CD4-positive, CD25-positive, alpha-beta regulatory T cell (primary cell): ENCODE results near the gene CACNA1H. TPM values are rescaled to one million over a fixed set of nuclear protein-coding genes. Genes with fewer than 3 reads are reported as not detected.

ENCODE experiments used
- ATAC-seq, 2 donors: fragments of 150-1000 bp; cut with Tn5 transposase; one replicate each; pipeline ENCODE4 v1.10.0; 2021; ENCODE audit warnings: low read depth in 2 of 2, moderate number of reproducible peaks in 2 of 2, moderate library complexity in 1 of 2
- DNase-seq, 3 donors: peaks; one replicate each; pipeline versions ENCODE4 v3.0.0 to v3.0.0-alpha.2; 2012 to 2022; ENCODE audit warnings: mixed read lengths in 1 of 3
- H3K27ac ChIP-seq: one replicate; pipeline ENCODE4 v1.7.0; 2013; ENCODE audit warnings: mild to moderate bottlenecking, low read length; ENCODE audit not compliant: insufficient read depth, poor library complexity, severe bottlenecking
- H3K27me3 ChIP-seq: one replicate; pipeline ENCODE4 v1.7.0; 2013; ENCODE audit warnings: low read length; ENCODE audit not compliant: control insufficient read depth, insufficient read depth
- H3K36me3 ChIP-seq: one replicate; pipeline ENCODE4 v1.7.0; 2013; ENCODE audit warnings: mild to moderate bottlenecking, low read length, moderate library complexity; ENCODE audit not compliant: control insufficient read depth, insufficient read depth
- H3K4me1 ChIP-seq: 2 replicates; pipeline ENCODE4 v1.7.0; 2013; ENCODE audit warnings: mild to moderate bottlenecking, low read length; ENCODE audit not compliant: insufficient read depth, control insufficient read depth, poor library complexity, severe bottlenecking
- H3K4me3 ChIP-seq: one replicate; pipeline ENCODE4 v1.7.0; 2013; ENCODE audit warnings: low read depth, mild to moderate bottlenecking, low read length, moderate library complexity
- H3K9me3 ChIP-seq, 2 experiments: 1 replicate in 1 of 2; 2 replicates in 1 of 2; pipeline ENCODE4 v1.7.0; 2013; ENCODE audit warnings: low read length in 2 of 2, mild to moderate bottlenecking in 1 of 2, moderate library complexity in 1 of 2; ENCODE audit not compliant: control insufficient read depth in 2 of 2
- H3K27ac Mint-ChIP-seq, 3 donors: one replicate each; pipeline ENCODE4 v1.8.0; 2020 to 2022; ENCODE audit warnings: mild to moderate bottlenecking in 3 of 3, mixed read lengths in 3 of 3, moderate library complexity in 2 of 3
- H3K27me3 Mint-ChIP-seq: one replicate; pipeline ENCODE4 v1.8.0; 2022; ENCODE audit warnings: mild to moderate bottlenecking, mixed read lengths
- H3K36me3 Mint-ChIP-seq: one replicate; pipeline ENCODE4 v1.8.0; 2020; ENCODE audit warnings: mixed read lengths
- H3K4me1 Mint-ChIP-seq, 4 donors: one replicate each; pipeline ENCODE4 v1.8.0; 2020 to 2022; ENCODE audit warnings: mixed read lengths in 4 of 4, mild to moderate bottlenecking in 1 of 4
- H3K4me3 Mint-ChIP-seq, 4 donors: one replicate each; pipeline ENCODE4 v1.8.0; 2020 to 2022; ENCODE audit warnings: mild to moderate bottlenecking in 4 of 4, mixed read lengths in 4 of 4, moderate library complexity in 3 of 4
- H3K9me3 Mint-ChIP-seq, 7 donors: one replicate each; pipeline ENCODE4 v1.8.0; 2020 to 2022; ENCODE audit warnings: mixed read lengths in 7 of 7, mild to moderate bottlenecking in 3 of 7, moderate library complexity in 2 of 7
- polyA plus RNA-seq, 4 donors: library from polyadenylated mRNA; unstranded; fragments of 300-500 nt; fragmentation: Illumina TruSeq; gene quantifications; one replicate each; pipeline ENCODE4 v1.2.3, GENCODE V29; 2021
- total RNA-seq: library from RNA; stranded (reverse); gene quantifications from one replicate; pipeline ENCODE4 v1.2.3, GENCODE V29; 2022

The CACNA1H gene
- total and polyA plus RNA-seq, 5 donors from 2014 or later, result 0.37 to 4.2 (median 0.50) TPM; not detected in 1

DNA sequence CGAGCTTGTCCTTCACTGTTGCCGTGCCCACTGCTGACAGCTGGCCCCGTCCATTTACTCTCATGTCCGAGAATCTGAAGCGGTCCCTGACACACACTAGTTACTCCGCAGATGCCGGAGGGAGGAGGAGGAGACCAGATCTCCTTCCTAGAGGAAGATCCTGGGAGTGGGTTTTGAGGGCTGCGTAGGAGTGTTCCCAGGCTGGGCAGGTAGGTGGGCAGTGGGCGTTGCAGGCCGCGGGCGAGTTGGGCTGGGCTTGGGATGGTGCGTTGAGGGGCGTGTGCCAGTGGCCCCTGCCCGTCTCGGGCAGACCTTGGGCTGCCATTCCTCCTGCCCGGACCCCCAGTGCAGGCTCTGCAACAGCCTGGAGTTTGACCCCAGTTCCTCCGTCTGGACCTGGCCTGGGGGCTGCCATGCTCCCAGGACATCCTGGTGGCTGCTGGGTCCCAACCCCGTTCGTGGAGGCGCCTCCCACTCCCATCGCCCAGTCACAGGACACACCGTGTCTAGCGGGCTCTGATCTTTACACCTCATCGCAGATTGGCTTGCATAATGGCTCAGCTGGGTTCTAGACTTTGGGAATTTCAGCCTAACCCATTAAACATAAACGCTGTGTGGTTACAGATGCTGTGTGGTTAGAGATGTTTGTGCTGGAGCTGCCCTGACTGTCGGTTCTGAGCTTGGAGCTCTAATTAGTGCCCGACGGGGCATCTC, 22.8 kb downstream of the CACNA1H start:
- ATAC-seq, result no peak
- DNase-seq, result no peak
- no peaks in the 10 kb centered on the region for H3K4me1 Mint-ChIP-seq
- H3K4me3 Mint-ChIP-seq, result no peak overlapping the region
- no peaks in the 10 kb centered on the region for H3K36me3 Mint-ChIP-seq
- H3K27ac ChIP-seq, result no peak overlapping the region
- no peak overlapping the region for H3K4me3 ChIP-seq
- H3K9me3 Mint-ChIP-seq, result peaks cover 0 to 1% (median 0%) of the 10 kb centered on the region in 7 donors
- H3K36me3 ChIP-seq, result no peaks in the 10 kb centered on the region
- H3K27me3 ChIP-seq, result no peaks in the 10 kb centered on the region
- H3K4me1 ChIP-seq, result no peaks in the 10 kb centered on the region
- H3K27ac Mint-ChIP-seq, result no peak overlapping the region
- no peaks in the 10 kb centered on the region for H3K27me3 Mint-ChIP-seq
- no peaks in the 10 kb centered on the region for H3K9me3 ChIP-seq

DNA sequence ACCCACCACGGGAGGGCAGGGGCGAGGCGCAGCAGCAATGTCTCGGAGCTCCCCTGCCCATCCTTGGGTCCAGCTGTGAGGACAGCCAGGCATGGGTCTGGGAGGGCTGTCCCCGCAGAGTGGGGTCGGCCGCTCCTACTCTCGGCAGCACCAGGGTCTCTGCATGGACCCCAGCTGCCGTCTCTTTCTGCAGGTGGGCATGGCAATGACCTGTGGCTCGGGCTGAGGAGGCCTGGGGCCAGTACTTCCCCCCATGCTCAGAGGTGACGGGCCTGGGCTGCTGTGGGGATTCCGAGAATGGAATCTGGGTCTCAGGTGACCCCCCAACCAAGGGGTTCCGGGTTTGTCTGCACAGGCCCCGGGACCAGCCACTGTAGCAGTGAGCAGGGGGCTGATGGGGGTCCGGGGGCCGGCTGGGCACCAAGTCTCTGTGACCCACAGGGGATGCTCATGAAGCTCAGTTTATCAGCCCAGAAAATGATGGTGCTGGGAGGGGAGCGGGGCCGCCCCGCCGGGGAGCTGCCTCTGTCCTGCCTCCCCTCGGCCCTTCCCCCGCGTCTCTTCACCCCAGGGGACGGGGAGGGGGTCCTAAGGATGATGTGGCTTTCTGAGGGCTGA, 23.5 kb downstream of the CACNA1H start:
- Mint-ChIP-seq H3K4me1 (no peaks in the 10 kb centered on the region), H3K9me3 (peaks cover 0 to 1% (median 0%) of the 10 kb centered on the region in 7 donors), H3K4me3 (no peak overlapping the region), H3K27ac (no peak overlapping the region), H3K36me3 (no peaks in the 10 kb centered on the region), H3K27me3 (no peaks in the 10 kb centered on the region)
- H3K4me1 ChIP-seq, result no peaks in the 10 kb centered on the region
- no peaks in the 10 kb centered on the region for H3K9me3 ChIP-seq
- no peaks in the 10 kb centered on the region for H3K36me3 ChIP-seq
- ATAC-seq (no peak), DNase-seq (no peak)
- H3K27ac ChIP-seq, result no peak overlapping the region
- H3K4me3 ChIP-seq, result no peak overlapping the region
- no peaks in the 10 kb centered on the region for H3K27me3 ChIP-seq

DNA sequence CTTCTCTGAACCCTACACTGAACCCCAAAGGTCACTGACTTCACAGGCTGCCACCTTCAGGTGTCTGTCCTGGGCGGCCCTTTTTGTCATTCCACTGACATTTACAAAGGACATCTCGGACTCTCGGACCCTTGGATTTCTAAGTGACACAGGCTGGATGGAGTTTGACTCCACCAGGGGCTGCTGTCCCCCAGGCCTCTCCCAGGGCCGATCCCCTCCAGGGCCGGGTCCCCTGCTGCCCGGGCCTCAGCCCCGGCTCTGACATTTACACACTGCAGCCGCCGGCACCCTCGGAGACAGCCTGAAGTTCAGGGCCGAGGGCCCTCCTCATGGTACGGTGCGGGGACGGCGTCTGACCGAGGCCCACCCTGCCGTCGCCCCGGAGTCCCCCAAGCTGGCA, 24.1 kb downstream of the CACNA1H start:
- no peaks in the 10 kb centered on the region for H3K27me3 Mint-ChIP-seq

DNA sequence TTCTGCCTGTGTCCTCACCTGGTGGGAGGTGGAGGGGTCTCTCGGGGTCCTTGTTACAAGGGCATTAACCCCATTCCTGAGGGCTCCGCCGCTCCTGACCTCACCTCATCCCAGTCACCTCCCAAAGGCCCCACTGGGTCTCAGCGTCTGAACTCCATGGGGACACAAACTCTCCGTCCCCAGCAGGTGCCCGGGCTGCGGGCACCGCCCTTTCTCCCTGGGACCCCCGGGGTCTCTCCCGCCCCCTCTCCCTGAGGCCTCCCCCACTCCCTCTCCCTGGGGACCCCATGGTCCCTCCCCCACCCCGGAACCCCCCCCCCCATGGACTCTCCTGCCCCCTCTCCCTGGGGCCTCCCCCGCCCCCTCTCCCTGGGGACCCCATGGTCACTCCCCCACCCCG, 24.8 kb downstream of the CACNA1H start:
- H3K9me3 ChIP-seq, result no peaks in the 10 kb centered on the region
- no peak overlapping the region for H3K4me3 ChIP-seq
- no peaks in the 10 kb centered on the region for H3K36me3 Mint-ChIP-seq
- no peaks in the 10 kb centered on the region for H3K9me3 Mint-ChIP-seq
- H3K27ac Mint-ChIP-seq, result no peak overlapping the region
- H3K4me1 Mint-ChIP-seq, result no peaks in the 10 kb centered on the region
- no peak overlapping the region for H3K27ac ChIP-seq
- DNase-seq (no peak), ATAC-seq (no peak)
- no peak overlapping the region for H3K4me3 Mint-ChIP-seq
- no peaks in the 10 kb centered on the region for H3K36me3 ChIP-seq
- H3K27me3 Mint-ChIP-seq, result no peaks in the 10 kb centered on the region
- H3K27me3 ChIP-seq, result no peaks in the 10 kb centered on the region
- no peaks in the 10 kb centered on the region for H3K4me1 ChIP-seq

More for the DNA sequence above, 24.1 kb downstream of the CACNA1H start:
- peaks cover 0 to 1% (median 0%) of the 10 kb centered on the region in 7 donors for H3K9me3 Mint-ChIP-seq
- H3K9me3 ChIP-seq, result no peaks in the 10 kb centered on the region
- H3K27me3 ChIP-seq, result no peaks in the 10 kb centered on the region
- H3K36me3 Mint-ChIP-seq, result no peaks in the 10 kb centered on the region
- no peaks in the 10 kb centered on the region for H3K4me1 ChIP-seq
- H3K4me1 Mint-ChIP-seq, result no peaks in the 10 kb centered on the region
- no peaks in the 10 kb centered on the region for H3K36me3 ChIP-seq
- H3K4me3 Mint-ChIP-seq, result no peak overlapping the region
- no peak for DNase-seq
- H3K27ac Mint-ChIP-seq, result no peak overlapping the region
- H3K4me3 ChIP-seq, result no peak overlapping the region
- no peak for ATAC-seq
- no peak overlapping the region for H3K27ac ChIP-seq

DNA sequence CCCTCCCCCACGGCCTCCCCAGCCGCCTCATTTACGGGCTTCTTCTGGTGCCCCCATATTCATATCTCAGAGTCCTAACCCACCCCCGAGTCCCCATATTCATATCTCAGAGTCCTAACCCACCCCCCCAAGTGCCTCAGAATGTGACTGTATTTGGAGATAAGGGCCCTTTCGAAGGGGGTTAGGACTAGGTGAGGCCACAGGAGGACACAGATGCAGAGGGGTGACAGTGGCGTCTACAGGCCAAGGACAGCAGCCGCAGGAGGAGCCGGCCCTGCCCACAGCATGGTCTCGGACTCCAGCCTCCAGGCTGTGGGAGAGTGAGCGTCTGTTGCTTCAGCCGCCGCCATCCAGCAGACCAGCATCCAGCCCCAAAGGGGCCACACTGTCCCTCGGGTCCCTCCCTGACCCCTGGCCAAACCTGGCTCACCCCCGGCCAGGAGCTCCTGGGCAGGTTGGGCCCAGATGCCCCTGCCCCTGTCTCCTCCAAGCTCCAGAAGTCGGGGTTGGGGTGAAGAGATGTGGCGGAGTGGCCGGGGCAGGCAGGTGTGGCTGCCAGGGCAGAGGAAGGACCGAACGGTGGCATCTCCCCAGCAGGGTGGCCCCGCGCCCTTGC, 25.5 kb downstream of the CACNA1H start:
- Mint-ChIP-seq H3K4me3 (no peak overlapping the region), H3K4me1 (no peaks in the 10 kb centered on the region), H3K27me3 (no peaks in the 10 kb centered on the region), H3K36me3 (no peaks in the 10 kb centered on the region), H3K9me3 (no peaks in the 10 kb centered on the region), H3K27ac (no peak overlapping the region)
- Histone ChIP-seq H3K4me1 (no peaks in the 10 kb centered on the region), H3K27me3 (no peaks in the 10 kb centered on the region), H3K36me3 (no peaks in the 10 kb centered on the region), H3K9me3 (no peaks in the 10 kb centered on the region), H3K4me3 (no peak overlapping the region), H3K27ac (no peak overlapping the region)
- DNase-seq (no peak), ATAC-seq (no peak)

DNA sequence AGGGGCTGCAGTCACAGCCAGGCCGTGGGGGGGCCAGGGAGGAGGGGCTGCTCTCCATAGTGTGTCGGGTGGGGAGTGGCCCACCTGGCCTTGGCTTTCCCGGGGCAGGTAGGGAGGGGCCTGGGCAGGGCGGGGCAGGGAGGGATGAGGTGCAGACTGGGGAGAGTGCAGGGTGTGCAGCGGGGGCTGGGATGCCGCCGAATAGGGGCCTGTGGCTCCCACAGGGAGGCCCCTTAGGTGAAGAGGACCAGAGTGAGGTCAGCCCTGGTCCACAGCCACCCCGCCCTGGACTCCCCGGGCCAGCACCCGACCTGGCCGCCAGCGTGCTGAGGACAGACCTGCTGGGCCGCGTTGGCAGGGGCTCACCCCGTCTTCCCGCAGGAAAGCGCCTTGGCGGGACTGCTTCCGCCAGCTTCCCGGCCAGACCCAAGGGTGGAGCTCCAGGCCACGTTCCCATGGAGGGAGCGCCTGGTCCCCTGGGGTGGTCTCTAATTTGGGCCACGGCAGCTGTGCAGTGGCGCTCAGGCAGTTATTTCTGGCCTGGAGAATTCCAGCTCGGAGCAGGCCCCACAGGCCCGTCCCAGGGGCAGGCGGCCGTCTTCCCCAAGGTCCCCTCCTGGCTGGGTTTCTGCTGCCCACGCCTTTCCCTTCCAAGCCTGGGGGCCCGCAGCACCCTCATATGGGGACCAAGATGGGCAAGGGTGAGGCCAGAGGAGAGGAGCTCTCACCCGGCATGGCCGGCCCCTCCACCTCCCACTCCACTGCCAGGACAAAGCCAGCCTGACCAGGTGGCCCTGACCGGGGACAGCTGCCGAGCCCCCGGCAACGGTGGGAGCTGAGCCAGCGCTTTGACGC, 27.9 kb downstream of the CACNA1H start:
- peaks cover 0 to 1% (median 0%) of the 10 kb centered on the region in 7 donors for H3K9me3 Mint-ChIP-seq
- H3K36me3 ChIP-seq, result no peaks in the 10 kb centered on the region

DNA sequence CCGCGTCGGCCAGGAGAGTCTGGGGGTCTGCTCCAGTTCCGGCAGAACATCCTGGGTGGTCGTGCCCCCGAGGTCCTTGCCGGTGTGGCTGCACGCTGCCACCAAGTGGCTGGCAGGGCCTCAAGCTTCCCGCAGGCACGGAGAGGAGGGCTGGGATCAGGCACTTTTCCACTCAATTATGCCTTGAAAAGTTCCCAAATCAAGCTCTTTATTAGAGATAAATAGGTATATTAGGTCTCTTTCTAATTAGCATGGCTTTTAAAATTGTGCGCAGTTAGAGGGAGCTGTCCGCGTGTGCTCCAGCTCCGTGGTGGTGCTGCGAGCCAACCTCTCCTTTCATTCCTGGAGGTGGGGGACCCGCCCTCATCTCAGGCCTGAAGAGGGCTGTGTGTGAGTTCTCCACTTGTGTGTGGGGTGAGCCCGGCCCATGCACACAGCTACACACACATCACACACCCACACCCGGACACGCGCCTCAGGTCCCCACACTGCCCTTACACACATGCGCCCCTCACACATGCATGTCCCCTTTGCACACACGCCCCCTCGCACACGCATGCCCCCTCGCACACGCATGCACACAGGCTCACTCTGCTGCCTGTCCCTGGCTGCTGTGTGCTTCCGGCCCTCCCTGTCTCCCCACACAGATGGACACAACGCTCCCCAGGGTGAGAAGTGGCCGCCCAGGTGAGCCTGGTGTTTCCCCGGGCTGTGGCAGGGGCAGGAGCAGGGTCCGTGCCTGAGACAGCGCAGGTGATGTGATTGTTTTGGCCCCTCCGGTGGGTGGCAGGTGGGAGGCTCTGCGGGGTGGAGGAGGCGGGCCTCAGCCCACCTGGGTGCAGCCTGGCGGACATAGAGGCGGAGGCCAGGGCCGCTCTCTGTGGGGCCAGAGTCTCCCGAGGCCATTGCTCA, 28.8 kb downstream of the CACNA1H start:
- no peaks in the 10 kb centered on the region for H3K27me3 Mint-ChIP-seq
- Histone ChIP-seq H3K27ac (no peak overlapping the region), H3K36me3 (no peaks in the 10 kb centered on the region), H3K9me3 (no peaks in the 10 kb centered on the region), H3K4me1 (no peaks in the 10 kb centered on the region), H3K27me3 (no peaks in the 10 kb centered on the region), H3K4me3 (no peak overlapping the region)
- H3K36me3 Mint-ChIP-seq, result no peaks in the 10 kb centered on the region
- DNase-seq (no peak), ATAC-seq (no peak)
- H3K4me3 Mint-ChIP-seq, result no peak overlapping the region
- H3K9me3 Mint-ChIP-seq, result peaks cover 0 to 1% (median 0%) of the 10 kb centered on the region in 7 donors
- no peaks in the 10 kb centered on the region for H3K4me1 Mint-ChIP-seq
- no peak overlapping the region for H3K27ac Mint-ChIP-seq

More for the DNA sequence above, 27.9 kb downstream of the CACNA1H start:
- Mint-ChIP-seq H3K4me1 (no peaks in the 10 kb centered on the region), H3K27ac (no peak overlapping the region), H3K36me3 (no peaks in the 10 kb centered on the region), H3K4me3 (no peak overlapping the region), H3K27me3 (no peaks in the 10 kb centered on the region)
- Histone ChIP-seq H3K9me3 (no peaks in the 10 kb centered on the region), H3K4me1 (no peaks in the 10 kb centered on the region), H3K27ac (no peak overlapping the region), H3K4me3 (no peak overlapping the region), H3K27me3 (no peaks in the 10 kb centered on the region)
- ATAC-seq (no peak), DNase-seq (no peak)
